ENCODE measurements around the gene MPP3. TPM values are rescaled to one million over a fixed set of nuclear protein-coding genes. Genes with fewer than 3 reads are reported as not detected.

MPP3 gene
- total RNA-seq, 4 donors from 2014 or later = 19.2 to 31.5 (median 22.1) TPM

GRCh38 chr17:43860077-43860725 is 27.3 kb upstream of the MPP3 start:
- DNase-seq (ENCODE audit: low spot score in 2 of 2) = no peak
- Histone ChIP-seq H3K4me3 (no peak overlapping the region), H3K9me3 (no peaks in the 10 kb centered on the region), H3K4me1 (peaks cover 0 to 23% (median 0%) of the 10 kb centered on the region in 4 donors), H3K27me3 (peaks cover 0 to 19% of the 10 kb centered on the region in 2 donors), H3K27ac (peak overlapping the region in 1 of 4 donors; percentile 38), H3K36me3 (no peaks in the 10 kb centered on the region)
- TF ChIP-seq CTCF (IDR thresholded peaks at IDR 0.05) (no peak), POLR2A (IDR thresholded peaks at IDR 0.05) (no peak), EP300 (IDR thresholded peaks at IDR 0.05) (no peak)
- 73 to 74% methylated on average over 11 to 12 of the region's 12 CpGs for WGBS, 2 donors

GRCh38 chr17:43857957-43858600 is 25.1 kb upstream of the MPP3 start:
- H3K4me3 ChIP-seq = no peak overlapping the region
- no peaks in the 10 kb centered on the region for H3K9me3 ChIP-seq
- H3K27ac ChIP-seq = no peak overlapping the region
- H3K27me3 ChIP-seq = peaks cover 0 to 19% of the 10 kb centered on the region in 2 donors
- no peaks in the 10 kb centered on the region for H3K36me3 ChIP-seq
- WGBS, 2 donors = 49 to 61% methylated on average over 10 to 11 of the region's 12 CpGs
- DNase-seq (ENCODE audit: low spot score in 2 of 2) = no peak
- peaks cover 0 to 23% (median 0%) of the 10 kb centered on the region in 4 donors for H3K4me1 ChIP-seq
- TF ChIP-seq EP300 (IDR thresholded peaks at IDR 0.05) (no peak), POLR2A (IDR thresholded peaks at IDR 0.05) (no peak), CTCF (IDR thresholded peaks at IDR 0.05) (no peak)

GRCh38 chr17:43857141-43857540 is 24.2 kb upstream of the MPP3 start:
- DNase-seq (ENCODE audit: low spot score in 2 of 2) = no peak
- Histone ChIP-seq H3K36me3 (no peaks in the 10 kb centered on the region), H3K27me3 (peaks cover 0 to 23% of the 10 kb centered on the region in 2 donors), H3K4me1 (peaks cover 0 to 23% (median 0%) of the 10 kb centered on the region in 4 donors), H3K9me3 (no peaks in the 10 kb centered on the region), H3K4me3 (no peak overlapping the region), H3K27ac (no peak overlapping the region)
- TF ChIP-seq CTCF (IDR thresholded peaks at IDR 0.05) (no peak), EP300 (IDR thresholded peaks at IDR 0.05) (no peak)
- 89 to 93% methylated on average over 5 of the region's 5 CpGs for WGBS, 2 donors

GRCh38 chr17:43856141-43856540 is 23.2 kb upstream of the MPP3 start:
- H3K4me3 ChIP-seq = no peak overlapping the region
- 80 to 82% methylated on average over 3 of the region's 3 CpGs for WGBS, 2 donors
- H3K27me3 ChIP-seq = peaks cover 0 to 27% of the 10 kb centered on the region in 2 donors
- H3K27ac ChIP-seq = no peak overlapping the region
- no peaks in the 10 kb centered on the region for H3K36me3 ChIP-seq
- H3K4me1 ChIP-seq = peaks cover 0 to 14% (median 0%) of the 10 kb centered on the region in 4 donors
- DNase-seq (ENCODE audit: low spot score in 2 of 2) = no peak
- no peaks in the 10 kb centered on the region for H3K9me3 ChIP-seq
- TF ChIP-seq POLR2A (IDR thresholded peaks at IDR 0.05) (no peak), EP300 (IDR thresholded peaks at IDR 0.05) (no peak), CTCF (IDR thresholded peaks at IDR 0.05) (no peak)

GRCh38 chr17:43855061-43855460 is 22.1 kb upstream of the MPP3 start:
- 78 to 83% methylated on average over 5 to 8 of the region's 9 CpGs for WGBS, 2 donors
- Histone ChIP-seq H3K9me3 (no peaks in the 10 kb centered on the region), H3K4me1 (peaks cover 0 to 3% (median 0%) of the 10 kb centered on the region in 4 donors), H3K27me3 (peaks cover 0 to 27% of the 10 kb centered on the region in 2 donors), H3K4me3 (no peak overlapping the region), H3K36me3 (no peaks in the 10 kb centered on the region), H3K27ac (no peak overlapping the region)
- TF ChIP-seq POLR2A (IDR thresholded peaks at IDR 0.05) = no peak
- no peak for TF ChIP-seq EP300 (IDR thresholded peaks at IDR 0.05)
- TF ChIP-seq CTCF (IDR thresholded peaks at IDR 0.05) = no peak
- no peak for DNase-seq (ENCODE audit: low spot score in 2 of 2)

Data from tibial nerve (tissue), 4 donors.